GM19043 (cell line): Measurements from ENCODE around the gene DNAH6.
"Not testable (repeated sequence)": the region's sequence is repeated elsewhere in the genome, so short reads cannot be mapped to it uniquely, and the experiment has no call there.

Source experiments
- ATAC-seq: cut with Tn5 transposase; IDR thresholded peaks from one replicate; pipeline ENCODE4 v1.9.1; 2021; ENCODE audit warnings: low read depth; ENCODE audit not compliant: unreplicated experiment

Gene DNAH6

DNA sequence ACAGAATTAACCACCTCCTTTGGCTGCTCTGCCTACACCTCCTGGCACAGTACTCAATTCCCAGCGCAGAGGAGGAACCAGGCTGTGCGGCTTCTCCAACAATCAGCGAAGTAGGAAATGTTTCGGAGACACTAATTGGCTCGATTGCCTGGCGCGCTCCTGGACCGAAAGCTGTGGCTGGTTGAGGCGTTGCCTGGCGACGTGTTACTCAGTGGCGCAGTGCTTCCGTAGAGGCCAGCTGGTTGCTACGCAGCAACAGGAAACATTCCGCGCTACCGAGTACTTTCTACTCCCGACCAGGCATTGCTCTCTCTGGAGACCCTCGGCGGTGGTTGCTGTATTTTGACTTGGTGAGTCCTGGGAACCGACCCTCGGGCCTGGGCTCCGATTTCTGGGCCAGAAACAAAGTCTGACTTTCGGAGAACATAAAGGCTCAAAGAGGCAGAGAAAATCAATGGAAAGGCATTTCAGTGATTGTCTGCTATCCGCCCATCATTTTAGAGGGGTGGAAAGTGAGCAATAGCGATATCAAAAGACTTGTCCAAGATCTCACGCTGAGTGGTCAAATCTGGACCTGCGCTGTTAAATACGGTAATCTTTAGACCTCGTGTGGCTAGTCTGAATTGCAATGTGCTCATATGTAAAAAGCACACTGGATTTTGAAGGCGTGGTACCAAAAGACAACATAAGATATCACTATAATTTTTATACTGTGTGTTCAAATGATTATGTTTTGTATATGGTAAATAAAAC, at the start of gene DNAH6:
Gene DNAH6 (plus strand): TSS at position 265 of the 753 bp plus-strand sequence. CDS start 1,329 bp downstream, outside the sequence.
- peak; percentile 97 for ATAC-seq

DNA sequence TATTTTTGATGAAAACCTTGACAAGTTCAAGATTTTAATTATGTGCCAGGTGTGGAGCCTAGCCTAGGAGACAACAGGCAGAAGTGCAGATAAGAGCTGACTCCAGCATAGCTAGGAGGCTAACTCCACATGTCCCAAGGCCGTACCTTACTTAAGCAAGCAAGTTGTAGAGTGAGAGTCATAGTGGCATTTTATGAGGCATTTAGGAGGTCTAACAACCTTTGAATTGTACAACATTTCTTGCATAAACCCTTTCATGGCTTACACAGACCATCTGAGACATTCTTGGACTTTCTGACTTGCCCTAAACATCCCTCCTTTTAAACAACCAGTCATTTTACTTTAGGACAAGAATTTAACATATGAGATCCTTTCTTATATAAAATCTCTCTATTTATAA, 48.9 kb upstream of the DNAH6 start:
- no peak for ATAC-seq

DNA sequence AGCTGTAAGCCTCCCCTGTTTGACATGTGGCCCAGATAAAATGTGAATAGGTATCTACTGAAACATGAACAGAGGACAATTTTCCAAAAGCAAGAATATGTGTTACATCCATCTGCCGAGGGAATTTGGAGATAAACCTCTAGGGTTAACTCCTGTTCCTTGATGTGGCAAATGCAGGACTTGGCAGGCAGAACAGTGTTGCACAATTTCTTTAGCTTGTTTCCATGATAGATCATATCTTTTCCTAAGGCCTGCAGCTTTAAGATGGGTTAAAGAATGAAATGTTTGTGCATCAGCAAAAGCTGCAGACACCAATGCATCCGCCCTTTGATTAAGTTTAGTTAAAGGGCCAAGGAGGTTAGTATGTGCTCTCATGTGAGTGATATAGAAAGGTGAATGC, 43.9 kb upstream of the DNAH6 start:
- not testable (repeated sequence) for ATAC-seq

- ATAC-seq: no peak
Observed at GRCh38 chr2:84472856-84473565, 43.3 kb upstream of the DNAH6 start.

- no peak for ATAC-seq
Observed at GRCh38 chr2:84474176-84474575, 42.1 kb upstream of the DNAH6 start.

- no peak for ATAC-seq
Observed at GRCh38 chr2:84477886-84478285, 38.4 kb upstream of the DNAH6 start.

DNA sequence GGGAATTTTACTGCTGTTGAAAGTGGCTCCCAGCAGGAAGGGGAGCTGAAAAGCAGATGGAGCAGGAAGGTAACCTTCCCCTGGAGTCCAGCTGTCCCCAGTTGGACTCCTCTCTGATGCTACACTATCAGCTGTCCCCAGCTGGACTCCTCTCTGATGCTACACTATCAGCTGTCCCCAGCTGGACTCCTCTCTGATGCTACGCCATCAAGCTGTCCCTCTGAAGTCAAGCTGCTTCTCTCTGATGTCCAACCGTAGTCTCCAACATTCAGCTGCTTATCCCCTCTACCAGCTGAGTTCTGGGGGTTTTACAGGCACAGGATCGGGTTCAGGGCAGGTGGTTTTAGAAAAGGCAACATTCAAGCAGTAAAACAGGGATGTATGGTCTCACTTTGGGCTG, 37.4 kb upstream of the DNAH6 start:
- ATAC-seq: no peak

DNA sequence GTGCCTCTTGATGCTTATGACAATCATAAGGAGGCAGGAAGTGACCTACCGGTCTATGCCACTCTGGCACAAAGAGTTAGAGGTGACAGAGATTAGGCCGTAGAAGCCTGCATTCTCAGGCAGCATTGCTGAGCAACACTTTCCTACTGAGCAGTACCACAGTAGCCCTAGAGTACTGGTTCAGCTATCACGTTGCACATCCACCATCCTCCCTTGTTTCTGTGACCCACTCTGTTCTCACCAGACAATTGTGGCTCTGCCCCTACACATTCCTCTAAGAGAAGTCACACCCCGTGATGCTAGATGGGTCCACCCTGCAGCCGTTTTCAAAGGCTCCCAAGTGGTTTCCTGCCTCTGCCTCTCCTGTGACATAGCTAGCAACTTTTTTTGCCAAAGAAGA, 34.6 kb upstream of the DNAH6 start:
- no peak for ATAC-seq

GRCh38 chr2:84482603-84483002, 33.7 kb upstream of the DNAH6 start:
- no peak for ATAC-seq

GRCh38 chr2:84483320-84483719, 33.0 kb upstream of the DNAH6 start:
- ATAC-seq: no peak

- ATAC-seq: no peak
Observed at GRCh38 chr2:84486441-84487115, 29.7 kb upstream of the DNAH6 start.

GRCh38 chr2:84487298-84487996, 28.9 kb upstream of the DNAH6 start:
- no peak for ATAC-seq

- ATAC-seq: no peak
Observed at GRCh38 chr2:84491256-84491655, 25.0 kb upstream of the DNAH6 start.

DNA sequence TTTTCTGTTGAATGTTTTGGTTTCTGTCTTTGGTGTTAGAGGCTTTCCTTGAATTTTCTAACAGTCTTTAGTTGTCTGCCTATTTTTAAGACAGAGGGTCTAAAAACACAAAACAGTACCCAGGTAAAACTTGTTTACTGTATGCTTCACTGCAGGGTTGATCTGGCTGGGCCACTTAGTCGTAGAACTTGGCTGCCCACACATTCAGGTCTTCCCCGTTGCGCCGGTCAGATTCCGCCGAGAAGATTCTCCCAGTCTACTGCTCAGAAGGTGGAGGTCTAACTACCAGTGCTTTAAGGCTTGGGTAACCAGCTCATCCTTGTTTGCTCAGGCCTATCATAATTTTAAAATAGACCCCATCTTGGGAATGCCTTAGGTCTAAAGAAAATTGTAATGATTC, 24.6 kb upstream of the DNAH6 start:
- ATAC-seq: no peak

DNA sequence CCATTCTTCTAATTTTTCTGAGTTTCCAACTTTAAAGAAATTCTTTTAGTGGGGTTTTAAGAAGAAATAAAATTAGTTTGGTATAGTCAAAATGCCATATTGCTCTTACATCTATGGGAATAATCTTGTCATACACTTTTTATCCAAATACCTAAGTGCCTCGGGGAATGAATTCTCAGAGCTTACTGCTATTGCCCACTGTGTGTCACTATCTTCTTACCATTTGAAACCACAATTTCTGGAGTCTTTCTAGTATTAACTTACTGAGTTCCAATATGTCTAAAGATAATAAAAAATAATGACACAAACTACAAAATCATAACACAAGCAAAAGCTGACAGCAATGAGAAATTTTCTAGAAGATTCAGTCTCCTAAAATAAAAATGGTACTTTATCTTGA, 23.7 kb upstream of the DNAH6 start:
- ATAC-seq: no peak

DNA sequence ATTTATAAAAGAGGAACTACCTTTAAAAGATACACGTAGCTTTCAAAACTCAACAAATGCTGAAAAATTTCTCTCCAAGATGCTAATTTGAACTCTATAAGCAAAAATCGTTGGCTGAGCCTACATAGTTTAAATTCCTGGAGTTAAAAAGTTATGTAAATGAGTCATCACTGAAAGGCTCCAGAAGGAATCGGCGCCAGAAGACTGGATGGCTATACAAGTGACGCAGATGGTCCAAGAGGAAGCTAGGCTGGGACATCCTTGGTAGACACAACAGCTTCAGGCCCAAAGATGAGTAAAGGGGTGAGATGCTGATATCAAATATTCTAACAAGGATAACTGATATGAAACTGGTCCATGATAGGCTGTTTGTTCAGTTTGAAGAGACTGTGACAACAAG, 22.8 kb upstream of the DNAH6 start:
- ATAC-seq: no peak

DNA sequence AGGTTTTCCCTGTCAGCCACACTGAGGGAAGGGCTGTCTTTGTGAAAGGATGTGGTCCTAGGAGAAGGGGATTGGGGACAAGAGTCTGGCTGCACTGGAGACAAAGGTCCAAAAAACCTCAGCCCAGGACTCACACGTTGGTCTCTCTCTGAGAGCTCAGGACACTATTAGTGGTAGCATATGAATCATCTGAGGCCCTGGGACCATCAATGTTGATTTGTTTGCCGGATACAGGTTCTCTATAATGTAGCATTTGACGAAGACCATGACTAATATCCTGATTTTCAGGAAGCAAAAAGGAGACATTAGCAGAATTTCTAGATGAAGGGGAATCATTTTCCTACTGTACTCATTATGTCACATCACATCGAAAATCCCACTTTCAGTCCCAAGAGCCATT, 22.2 kb upstream of the DNAH6 start:
- ATAC-seq: no peak

- ATAC-seq: peak; percentile 81
Observed at GRCh38 chr2:84495539-84496146, 20.7 kb upstream of the DNAH6 start.

DNA sequence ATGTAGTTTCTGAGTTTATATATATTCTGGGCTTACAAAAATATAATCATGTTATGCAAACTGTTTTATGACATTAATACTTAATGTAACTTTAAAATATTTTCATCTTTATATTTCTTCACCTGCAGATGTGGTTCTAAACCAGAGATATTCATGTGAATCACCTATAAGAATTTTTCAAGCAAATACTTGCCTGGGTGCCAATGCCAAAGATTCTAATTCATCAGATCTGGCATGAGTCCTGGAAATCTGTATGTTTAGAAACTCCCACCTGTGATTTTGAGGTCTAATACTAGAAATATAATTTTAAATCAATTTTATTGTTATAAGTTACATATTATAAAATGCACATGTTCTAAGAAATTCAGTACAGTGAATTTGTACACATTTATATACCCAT, 19.9 kb upstream of the DNAH6 start:
- ATAC-seq: no peak

DNA sequence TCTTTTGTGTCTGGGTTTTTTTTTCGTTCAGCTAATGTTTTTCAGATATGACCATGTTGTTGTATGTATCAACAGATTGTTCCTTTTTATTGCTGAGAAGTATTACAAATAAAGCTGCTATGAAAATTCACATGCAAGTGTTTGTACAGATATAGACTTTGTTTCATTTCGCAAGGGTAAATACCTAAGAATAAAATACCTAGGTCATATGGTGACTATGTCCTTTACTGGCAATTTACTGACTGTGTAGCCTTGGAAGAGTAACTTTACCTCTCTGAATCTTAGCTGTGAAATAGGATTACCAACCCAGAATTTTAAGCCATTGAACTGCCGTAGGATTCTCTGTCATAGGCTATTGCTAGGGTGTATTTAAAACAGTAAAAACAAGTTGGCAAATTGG, 19.0 kb upstream of the DNAH6 start:
- ATAC-seq: no peak
